Right lobe of liver (tissue), 4 donors: ENCODE data around the gene HECTD1.

ENCODE experiments used
- POLR2A ChIP-seq: fragments of 450-650 bp; IDR thresholded peaks from one replicate; pipeline ENCODE4 v1.6.1; 2017; ENCODE audit warnings: antibody characterized with exemption, mild to moderate bottlenecking
- TF ChIP-seq, protein P1 (sequence below), 4 donors: fragments of 200-600 bp in 3 of 4; fragments of 450-650 bp in 1 of 4; IDR thresholded peaks; one replicate each; pipeline versions ENCODE4 v1.5.1 to v1.8.0; 2016 to 2022; ENCODE audit warnings: antibody characterized with exemption in 4 of 4, mild to moderate bottlenecking in 2 of 4
- donor health status: DM: no; HTN: no; CAD: no.
- donor health status: DM: no; HTN: no; CAD: no.
- donor health status: DM: no; HTN: yes; CAD: no.

DNA sequence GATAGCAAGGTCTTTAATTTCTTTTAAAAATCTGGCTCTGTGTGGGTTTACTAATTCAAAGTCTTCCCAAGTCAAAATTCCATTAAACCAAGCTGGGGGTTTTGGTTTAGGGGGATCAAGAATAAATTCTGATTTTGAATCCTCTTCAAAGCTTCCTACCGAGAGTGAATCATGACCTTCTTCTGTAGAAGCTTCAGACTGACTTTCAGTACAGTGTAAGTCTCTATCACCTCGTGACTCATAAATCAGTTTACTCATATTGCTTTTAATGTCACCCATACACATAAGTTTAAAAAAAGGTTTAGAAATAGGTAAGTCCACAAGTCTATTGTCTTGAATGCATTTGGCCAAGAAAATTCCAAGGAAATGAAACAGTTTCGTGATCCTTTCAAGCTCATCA, 100.8 kb downstream of the HECTD1 start:
- TF ChIP-seq, protein P1, sequence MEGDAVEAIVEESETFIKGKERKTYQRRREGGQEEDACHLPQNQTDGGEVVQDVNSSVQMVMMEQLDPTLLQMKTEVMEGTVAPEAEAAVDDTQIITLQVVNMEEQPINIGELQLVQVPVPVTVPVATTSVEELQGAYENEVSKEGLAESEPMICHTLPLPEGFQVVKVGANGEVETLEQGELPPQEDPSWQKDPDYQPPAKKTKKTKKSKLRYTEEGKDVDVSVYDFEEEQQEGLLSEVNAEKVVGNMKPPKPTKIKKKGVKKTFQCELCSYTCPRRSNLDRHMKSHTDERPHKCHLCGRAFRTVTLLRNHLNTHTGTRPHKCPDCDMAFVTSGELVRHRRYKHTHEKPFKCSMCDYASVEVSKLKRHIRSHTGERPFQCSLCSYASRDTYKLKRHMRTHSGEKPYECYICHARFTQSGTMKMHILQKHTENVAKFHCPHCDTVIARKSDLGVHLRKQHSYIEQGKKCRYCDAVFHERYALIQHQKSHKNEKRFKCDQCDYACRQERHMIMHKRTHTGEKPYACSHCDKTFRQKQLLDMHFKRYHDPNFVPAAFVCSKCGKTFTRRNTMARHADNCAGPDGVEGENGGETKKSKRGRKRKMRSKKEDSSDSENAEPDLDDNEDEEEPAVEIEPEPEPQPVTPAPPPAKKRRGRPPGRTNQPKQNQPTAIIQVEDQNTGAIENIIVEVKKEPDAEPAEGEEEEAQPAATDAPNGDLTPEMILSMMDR (IDR thresholded peaks at IDR 0.05), result no peak
- TF ChIP-seq POLR2A, result no peak
